Chondrocyte (in vitro differentiated cells): ENCODE data around the gene SPNS1. TPM values are rescaled to one million over a fixed set of nuclear protein-coding genes. Genes with fewer than 3 reads are reported as not detected.

Experiments used
- DNase-seq: peaks from one replicate; pipeline ENCODE4 v3.0.0; 2021; ENCODE audit warnings: mixed read lengths, low spot score
- H3K27ac Mint-ChIP-seq: one replicate; pipeline ENCODE4 v1.8.0; 2021; ENCODE audit warnings: mild to moderate bottlenecking, moderate library complexity, mixed read lengths; ENCODE audit not compliant: unreplicated experiment
- H3K27me3 Mint-ChIP-seq: 2 replicates; pipeline ENCODE4 v1.8.0; 2021; ENCODE audit warnings: low read depth, mixed read lengths
- H3K36me3 Mint-ChIP-seq: 2 replicates; pipeline ENCODE4 v1.8.0; 2021; ENCODE audit warnings: low read depth, mixed read lengths
- H3K4me1 Mint-ChIP-seq: 2 replicates; pipeline ENCODE4 v1.8.0; 2021; ENCODE audit warnings: low read depth, mild to moderate bottlenecking, mixed read lengths
- H3K4me3 Mint-ChIP-seq: one replicate; pipeline ENCODE4 v1.8.0; 2021; ENCODE audit warnings: mild to moderate bottlenecking, moderate library complexity, mixed read lengths; ENCODE audit not compliant: unreplicated experiment
- H3K9me3 Mint-ChIP-seq: 2 replicates; pipeline ENCODE4 v1.8.0; 2021; ENCODE audit warnings: low read depth, mixed read lengths
- CTCF ChIP-seq: fragments of 200-600 bp; sonication (generic); IDR thresholded peaks from 2 replicates; pipeline ENCODE4 v1.5.0; 2021; ENCODE audit warnings: antibody characterized with exemption, mild to moderate bottlenecking, moderate library complexity
- total RNA-seq: library from RNA; stranded (reverse); gene quantifications from 3 replicates; pipeline ENCODE4 v1.2.1, GENCODE V29; 2021

SPNS1 gene
- total RNA-seq, 1 donor from 2014 or later, result 60.8 TPM

GRCh38 chr16:28985211-28986041, 10.8 kb downstream of the SPNS1 start:
- Mint-ChIP-seq H3K27me3 (no peaks in the 10 kb centered on the region), H3K4me3 (no peak overlapping the region), H3K9me3 (peaks cover 6% of the 10 kb centered on the region), H3K36me3 (peaks cover 48% of the 10 kb centered on the region), H3K4me1 (no peaks in the 10 kb centered on the region), H3K27ac (no peak overlapping the region)
- no peak for TF ChIP-seq CTCF
- no peak for DNase-seq

- Mint-ChIP-seq H3K36me3 (peaks cover 46% of the 10 kb centered on the region), H3K27me3 (no peaks in the 10 kb centered on the region), H3K4me1 (no peaks in the 10 kb centered on the region)
Measured at GRCh38 chr16:28986046-28986445, 11.5 kb downstream of the SPNS1 start.

GRCh38 chr16:28986492-28986891, 11.9 kb downstream of the SPNS1 start:
- DNase-seq, result no peak
- Mint-ChIP-seq H3K4me3 (no peak overlapping the region), H3K9me3 (peaks cover 6% of the 10 kb centered on the region)

More at GRCh38 chr16:28986046-28986445, 11.5 kb downstream of the SPNS1 start:
- Mint-ChIP-seq H3K9me3 (peaks cover 6% of the 10 kb centered on the region), H3K4me3 (no peak overlapping the region), H3K27ac (no peak overlapping the region)
- TF ChIP-seq CTCF, result no peak
- DNase-seq, result no peak

GRCh38 chr16:28987170-28987853, 12.7 kb downstream of the SPNS1 start:
- peaks cover 6% of the 10 kb centered on the region for H3K9me3 Mint-ChIP-seq
- peaks cover 41% of the 10 kb centered on the region for H3K36me3 Mint-ChIP-seq
- no peaks in the 10 kb centered on the region for H3K27me3 Mint-ChIP-seq
- no peak overlapping the region for H3K27ac Mint-ChIP-seq
- H3K4me3 Mint-ChIP-seq, result no peak overlapping the region
- H3K4me1 Mint-ChIP-seq, result no peaks in the 10 kb centered on the region
- TF ChIP-seq CTCF, result no peak
- DNase-seq, result no peak

More at GRCh38 chr16:28986492-28986891, 11.9 kb downstream of the SPNS1 start:
- no peak for TF ChIP-seq CTCF
- no peaks in the 10 kb centered on the region for H3K27me3 Mint-ChIP-seq
- H3K27ac Mint-ChIP-seq, result no peak overlapping the region
- H3K4me1 Mint-ChIP-seq, result no peaks in the 10 kb centered on the region
- H3K36me3 Mint-ChIP-seq, result peaks cover 46% of the 10 kb centered on the region

GRCh38 chr16:28989363-28989762, 14.8 kb downstream of the SPNS1 start:
- no peaks in the 10 kb centered on the region for H3K27me3 Mint-ChIP-seq
- H3K36me3 Mint-ChIP-seq, result peaks cover 29% of the 10 kb centered on the region
- no peak overlapping the region for H3K4me3 Mint-ChIP-seq
- no peak for DNase-seq
- H3K27ac Mint-ChIP-seq, result no peak overlapping the region
- no peak for TF ChIP-seq CTCF
- H3K4me1 Mint-ChIP-seq, result no peaks in the 10 kb centered on the region
- peaks cover 6% of the 10 kb centered on the region for H3K9me3 Mint-ChIP-seq
